Measurements from ENCODE around the gene PKP4.

PKP4 gene

DNA sequence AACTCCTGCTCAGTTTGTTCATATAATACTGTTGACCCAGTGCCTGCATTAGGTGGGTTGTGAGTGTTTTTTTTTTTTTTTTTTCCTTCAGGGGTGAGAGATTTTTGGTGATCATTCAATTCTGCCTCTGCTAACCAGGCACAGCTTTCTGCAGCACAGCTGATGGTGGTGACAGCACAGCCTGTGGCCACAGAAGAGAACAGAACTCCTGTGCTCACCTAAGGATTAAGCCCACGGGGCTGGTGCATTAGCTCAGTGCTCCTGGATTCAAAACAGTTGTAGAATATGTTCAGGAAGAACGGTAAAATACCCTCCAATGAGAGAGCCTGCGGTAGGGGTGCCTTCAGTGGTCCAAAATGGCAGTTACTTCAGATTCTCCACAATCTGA lies 42.0 kb downstream of the PKP4 start:
- no peak for DNase-seq

DNA sequence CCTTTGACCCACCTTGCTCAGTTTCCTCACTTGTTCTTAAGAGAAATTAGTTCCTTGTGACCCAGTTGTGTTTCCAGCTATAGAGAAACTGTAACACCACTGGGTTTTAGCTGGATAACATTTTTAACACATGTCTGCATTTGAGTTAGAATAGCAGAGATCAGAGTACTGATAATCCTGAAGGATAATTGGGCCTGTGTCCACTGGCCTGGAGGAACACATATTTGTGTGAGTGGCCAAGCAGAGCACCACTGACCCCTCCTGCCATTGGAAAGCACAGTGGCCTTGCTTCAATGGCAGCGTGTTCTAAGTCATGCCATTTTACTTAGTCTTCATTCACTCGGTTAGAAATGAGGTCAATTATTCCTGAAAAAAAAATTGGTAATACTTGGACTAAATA lies 42.6 kb downstream of the PKP4 start:
- DNase-seq, result no peak

DNA sequence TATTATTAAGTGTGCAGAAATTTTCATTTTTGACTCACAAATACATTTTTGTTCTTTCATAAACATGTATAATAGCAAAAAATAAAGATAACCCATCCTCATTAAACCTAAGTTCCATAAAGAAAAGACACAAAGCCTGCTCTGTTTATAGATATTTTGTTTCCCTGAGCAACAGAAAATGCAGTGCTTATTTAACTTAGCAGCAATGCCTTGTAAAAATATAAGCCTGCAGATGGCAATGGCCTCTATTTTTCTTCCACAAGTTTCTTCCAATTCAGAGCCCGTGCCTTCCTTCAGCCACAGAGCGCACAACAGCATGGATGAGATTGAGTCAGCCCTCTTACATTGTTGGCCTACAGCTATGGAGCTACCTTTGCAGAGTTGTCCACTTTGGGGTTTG lies 43.6 kb downstream of the PKP4 start:
- DNase-seq, result no peak

DNA sequence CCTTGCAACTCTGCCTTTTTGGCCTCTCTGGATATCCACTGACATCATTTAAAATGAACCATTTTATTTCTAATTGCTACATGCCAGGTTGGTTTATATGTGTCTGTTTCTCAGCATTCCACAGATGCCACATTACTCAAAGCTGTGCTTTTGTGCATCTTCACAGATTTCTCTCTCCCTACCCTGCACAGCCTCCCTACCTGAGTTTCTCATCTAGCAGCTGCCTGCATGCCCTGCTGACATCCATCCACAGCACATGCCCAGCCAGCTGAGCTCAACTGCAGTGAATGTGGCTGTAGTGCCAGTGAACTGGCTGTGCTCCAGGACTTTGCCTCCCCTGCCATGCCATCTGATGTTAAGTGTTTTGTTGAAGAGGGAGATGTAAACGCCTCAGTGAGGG lies 44.5 kb downstream of the PKP4 start:
- no peak for DNase-seq

DNA sequence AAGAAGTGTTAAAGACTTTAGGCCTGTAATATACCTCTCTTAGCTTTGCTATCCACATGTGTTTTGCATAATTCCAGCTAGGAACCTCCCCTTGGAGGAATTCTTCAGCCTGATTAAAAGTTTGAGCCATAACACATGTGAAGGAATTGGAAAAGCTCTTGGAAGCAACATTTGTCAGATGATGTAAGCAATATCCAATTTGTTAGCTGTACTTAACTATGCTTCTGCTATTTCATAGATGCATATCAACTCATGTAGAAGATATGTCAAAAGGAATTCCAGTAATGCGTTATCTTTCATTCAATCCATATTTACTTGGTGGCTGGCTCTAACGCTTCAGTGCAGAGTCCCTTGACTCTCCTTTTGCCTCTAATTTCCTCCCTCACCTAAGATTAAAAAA lies 46.2 kb downstream of the PKP4 start:
- DNase-seq, result no peak

DNA sequence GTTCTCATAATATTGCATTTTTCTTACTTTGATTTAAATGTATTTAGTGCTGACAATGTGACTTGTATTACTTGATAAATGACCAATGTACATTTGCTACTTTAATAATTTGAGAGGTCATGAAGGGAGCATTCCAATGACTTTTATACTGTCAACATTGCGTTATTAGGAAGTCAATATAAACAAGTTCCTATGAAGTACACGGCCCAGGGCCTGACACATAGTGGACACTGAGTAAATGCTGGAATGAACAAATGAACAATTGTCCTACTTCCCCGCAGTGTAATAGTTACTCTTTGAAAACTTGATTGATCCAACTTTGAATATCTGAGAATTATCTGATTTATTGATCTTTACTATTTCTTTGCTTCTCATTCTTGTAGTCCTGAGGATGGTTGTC lies 47.3 kb downstream of the PKP4 start:
- DNase-seq, result no peak

DNA sequence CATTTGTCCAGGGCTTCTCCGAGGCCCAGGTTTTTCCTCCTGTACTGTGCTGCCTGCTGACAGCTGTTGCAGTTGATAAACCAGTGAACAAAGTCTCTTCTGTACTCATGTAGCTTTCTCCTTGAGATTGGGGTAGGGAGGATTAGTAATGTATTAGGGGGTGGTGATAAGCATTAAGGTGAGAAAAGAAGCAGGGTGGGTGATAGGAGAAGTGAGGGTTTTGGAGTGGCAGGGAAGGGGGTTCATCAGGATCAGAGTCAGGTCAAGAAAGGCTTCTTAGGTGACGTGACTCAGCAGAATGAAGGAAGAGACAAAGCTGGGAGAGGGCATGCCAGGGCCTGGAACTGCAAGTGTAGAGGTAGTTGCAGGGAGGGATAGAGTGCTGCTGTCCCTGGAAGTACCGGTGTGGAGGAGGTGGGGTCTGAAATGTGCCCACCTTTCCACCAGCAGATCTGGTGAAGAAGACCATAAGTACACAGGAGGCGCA lies 48.7 kb downstream of the PKP4 start:
- no peak for DNase-seq

DNA sequence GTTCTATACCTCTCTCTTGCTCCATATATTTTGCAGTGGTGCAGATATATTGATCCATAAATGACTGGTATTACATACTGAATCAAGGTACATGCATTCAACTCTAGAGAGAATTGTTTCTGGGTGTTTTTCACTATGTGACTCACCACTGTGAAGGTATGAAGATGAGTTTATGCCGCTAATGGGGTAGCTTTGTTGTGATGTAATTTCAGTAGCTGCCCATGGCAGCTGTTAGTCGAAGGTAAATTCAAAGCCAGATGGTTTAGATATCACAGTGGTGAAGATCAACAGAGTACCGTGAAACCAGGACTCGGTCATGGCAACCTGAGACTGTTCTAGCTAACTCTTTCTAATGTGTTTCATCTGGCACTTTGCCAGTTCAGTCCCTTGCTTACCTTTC lies 50.4 kb downstream of the PKP4 start:
- DNase-seq, result no peak

DNA sequence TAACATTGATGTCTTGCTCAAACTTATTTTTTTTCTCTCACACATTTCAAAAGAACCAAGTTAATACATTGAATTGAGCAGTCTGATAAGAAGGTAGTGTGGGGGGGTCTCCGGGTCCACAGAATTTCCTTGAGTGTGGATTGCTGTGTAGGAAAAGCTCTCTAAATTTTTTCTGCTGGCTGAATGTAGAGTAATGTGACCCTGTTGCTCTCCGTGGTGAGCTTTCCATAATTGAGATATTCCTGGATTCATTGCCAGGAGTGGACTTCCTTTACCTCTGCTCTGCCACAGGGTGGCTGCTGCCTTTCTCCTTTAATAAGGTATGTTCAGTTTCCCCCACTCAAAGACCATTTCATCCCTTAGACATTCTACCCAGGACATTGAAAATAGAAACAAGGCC lies 50.9 kb downstream of the PKP4 start:
- no peak for DNase-seq

DNA sequence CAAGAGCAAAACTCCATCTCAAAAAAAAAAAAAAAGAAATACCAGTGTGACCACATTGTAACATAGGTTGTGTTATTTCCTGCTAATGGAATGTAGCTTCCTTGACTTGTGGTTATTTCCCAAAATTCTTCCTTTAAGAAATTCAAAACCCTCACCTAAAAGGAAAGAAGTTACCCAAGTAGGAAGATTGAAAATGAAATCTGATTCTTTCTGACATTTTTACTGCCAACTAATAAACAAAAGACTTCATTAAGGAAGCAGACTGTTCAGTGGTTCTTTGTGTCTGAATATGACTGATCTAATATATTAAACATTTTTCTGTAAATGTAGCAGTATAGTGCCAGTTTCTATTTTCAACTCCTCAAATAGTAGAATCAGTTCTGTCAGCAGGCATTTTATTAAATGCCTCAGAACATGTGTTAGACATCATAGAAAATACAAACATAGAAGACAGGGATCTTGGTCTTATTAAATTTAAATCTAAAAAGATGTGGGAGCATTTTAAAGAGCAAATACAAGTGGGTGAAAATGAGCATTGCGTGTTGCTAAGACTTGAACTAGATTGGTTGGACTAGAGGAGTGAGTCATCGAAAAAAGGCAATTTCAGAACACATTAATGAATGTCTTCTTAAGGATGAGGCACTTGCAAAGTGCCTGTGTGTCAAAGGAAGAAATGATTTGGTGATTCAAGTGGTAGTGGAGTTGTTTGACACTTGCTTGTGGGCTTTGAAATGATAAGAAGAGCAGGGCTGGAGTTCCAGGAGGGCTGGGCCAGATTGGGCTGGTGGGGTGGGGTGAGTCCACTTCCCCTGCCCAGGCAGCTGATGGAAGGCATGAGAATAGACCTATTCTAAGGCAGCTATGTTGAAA lies 53.4 kb downstream of the PKP4 start:
- no peak for DNase-seq

DNA sequence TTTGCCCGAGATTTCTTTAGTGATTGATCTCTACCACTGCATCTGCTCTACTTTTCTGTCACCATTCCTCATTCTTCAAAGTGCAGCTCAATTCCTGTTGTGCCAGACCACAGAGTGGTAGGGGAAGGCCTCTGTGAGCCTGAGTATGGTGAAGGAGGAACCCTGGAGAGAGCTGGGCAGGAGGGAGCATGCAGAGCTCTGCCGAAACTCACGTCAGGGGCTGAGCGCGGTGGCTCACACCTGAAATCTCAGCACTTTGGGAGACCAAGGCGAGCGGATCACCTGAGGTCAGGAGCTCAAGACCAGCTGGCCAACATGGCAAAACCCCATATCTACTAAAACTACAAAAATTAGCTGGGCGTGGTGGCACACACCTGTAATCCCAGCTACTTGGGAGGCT lies 54.1 kb downstream of the PKP4 start:
- no peak for DNase-seq

DNA sequence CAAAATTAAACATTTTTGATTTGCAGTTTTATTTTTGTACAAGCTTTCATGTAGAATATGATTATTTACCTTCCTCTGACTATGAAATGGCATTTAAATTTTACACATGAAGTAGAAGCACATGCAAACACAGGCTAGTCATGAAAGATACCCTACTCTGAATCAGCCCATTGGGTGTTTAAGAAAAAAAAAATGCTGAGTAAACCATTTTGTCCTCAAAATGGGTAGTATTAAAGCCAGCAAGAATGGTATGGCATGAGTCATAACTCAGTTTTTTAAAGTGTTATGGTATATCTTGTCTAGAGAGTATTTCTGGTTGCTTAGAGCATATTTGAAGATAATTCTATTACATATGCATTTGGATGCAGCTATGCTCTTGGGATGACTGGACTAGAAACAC lies 55.0 kb downstream of the PKP4 start:
- DNase-seq, result no peak

DNA sequence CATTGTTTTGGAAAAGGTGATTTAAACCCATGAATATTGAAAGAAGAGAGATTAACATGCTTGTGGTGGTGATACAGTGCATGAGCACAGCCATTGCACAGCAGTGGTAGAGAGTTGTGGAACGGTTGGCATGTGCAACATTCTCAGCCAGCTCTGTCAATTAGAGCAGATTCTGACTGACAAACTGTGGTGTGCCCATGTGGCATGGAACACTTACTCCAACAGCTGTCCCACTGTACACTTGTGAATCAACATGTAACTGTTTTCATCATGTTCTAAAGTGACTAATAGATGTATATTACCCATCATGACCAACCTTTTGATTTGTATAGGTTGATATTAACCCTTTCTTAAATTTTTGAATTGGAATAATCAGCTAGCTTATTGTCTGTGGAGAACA lies 55.6 kb downstream of the PKP4 start:
- no peak for DNase-seq

DNA sequence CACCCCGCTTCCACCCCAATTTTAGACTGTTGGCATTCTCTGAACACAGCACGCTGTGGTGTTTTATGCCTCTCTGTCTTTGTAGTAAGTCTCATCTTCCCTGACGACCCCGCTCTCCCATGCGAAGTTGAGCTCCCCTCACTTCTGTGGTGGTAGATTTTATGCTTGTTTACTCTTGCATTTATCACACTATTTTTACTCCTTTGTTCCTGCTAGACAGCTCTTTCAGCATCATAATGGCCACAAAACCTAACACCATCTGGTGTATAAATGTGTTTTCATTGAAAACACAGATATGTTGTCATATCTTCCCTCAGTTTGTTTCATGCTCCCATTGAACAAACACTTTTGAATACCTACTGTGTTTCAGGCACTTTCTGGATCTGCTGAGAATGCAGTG lies 57.1 kb downstream of the PKP4 start:
- DNase-seq, result no peak

DNA sequence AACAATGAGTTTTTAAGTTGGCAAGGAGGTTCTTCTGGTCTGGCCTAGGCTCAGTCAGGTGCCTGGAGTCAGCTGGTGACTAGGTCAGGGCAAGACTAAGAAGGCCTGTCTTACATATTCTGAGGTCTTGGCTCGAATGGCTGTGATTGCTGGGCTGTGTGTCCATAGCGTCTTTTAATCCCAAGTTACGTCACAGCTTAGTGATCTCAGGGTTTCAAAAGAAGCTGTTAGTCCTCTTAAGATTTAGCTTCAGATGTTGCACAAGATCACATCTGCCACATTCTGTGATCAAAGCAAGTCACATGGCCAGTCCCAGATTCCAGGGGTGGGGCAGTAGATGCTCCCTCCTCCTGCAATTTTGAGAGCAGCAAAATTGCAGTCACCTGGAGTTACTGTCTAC lies 61.3 kb downstream of the PKP4 start:
- no peak for DNase-seq

DNA sequence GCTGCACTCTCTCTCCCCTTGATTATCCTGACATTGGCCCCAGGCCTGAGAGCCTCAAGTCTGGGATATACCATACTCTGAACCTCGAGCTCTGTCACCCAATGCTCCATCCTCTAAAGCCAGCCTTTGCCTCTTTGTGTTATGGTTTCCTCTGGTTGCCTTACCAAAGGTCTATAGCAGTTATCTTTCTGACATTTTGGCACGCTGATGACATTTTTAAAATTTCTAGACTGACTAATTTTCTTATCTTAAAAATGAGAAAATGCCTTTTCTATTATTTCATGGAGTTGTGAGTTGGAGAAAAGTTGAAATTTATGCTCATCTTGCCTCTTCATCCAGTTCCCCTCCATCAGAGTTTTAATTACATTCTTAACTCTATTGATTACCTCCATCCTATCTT lies 62.7 kb downstream of the PKP4 start:
- no peak for DNase-seq

DNA sequence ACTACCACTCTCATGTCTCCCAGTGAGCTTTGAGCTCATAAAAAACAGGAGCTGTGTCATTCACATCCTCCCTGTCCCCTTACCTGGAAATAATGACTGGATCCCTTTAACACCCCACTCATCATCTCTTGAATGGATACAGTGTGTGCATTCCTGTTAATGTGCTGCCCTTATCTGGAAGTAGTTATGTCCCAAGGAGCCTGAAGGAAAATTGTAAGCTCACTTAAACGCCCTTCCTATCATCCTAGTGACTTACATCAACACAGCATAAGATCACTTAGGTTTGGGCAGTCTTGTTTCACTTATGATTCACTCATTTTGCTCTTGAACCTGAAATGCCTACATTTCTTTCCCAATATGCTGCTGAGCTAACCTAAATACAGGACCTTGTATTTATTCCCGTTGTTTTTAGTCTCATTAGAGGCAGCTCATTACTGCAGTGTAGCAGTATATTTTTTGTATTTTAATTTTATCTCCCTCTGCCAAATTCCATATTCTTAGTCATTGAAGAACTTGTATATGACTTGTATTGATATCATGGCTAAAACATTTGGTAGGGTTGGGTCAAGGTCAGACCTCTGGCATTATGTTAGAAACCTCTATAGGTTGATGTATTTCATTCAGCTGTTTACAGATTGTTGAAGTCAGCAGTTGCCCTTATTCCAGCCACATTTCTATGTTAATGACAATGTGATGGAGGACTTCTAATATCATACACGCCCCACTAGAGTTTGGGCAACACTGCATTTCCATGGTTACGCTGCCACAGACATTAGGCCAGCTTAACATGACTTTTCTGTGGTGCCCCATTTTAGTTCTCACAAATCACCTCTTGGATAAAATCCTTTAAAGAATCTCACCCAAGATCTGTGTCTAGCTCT lies 72.9 kb downstream of the PKP4 start:
- DNase-seq, result no peak

DNA sequence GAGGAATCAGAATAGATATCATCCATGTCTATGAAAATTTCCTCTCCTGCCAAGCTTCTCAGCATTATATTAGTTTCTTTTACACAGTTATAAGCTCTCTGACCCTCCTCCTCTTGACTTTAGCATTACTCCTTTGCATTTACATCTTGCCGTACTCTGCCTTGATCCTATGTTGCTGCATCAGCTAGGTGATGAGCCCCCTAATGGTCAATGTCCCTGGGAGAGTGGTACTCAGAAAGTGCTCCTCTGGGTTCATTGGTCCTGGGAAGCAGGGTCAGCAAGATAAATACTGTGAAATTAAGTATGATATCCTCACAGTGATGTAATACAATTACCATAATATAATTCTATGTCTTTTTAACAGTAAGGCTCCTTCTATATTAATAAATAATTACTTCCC lies 74.1 kb downstream of the PKP4 start:
- DNase-seq, result no peak

DNA sequence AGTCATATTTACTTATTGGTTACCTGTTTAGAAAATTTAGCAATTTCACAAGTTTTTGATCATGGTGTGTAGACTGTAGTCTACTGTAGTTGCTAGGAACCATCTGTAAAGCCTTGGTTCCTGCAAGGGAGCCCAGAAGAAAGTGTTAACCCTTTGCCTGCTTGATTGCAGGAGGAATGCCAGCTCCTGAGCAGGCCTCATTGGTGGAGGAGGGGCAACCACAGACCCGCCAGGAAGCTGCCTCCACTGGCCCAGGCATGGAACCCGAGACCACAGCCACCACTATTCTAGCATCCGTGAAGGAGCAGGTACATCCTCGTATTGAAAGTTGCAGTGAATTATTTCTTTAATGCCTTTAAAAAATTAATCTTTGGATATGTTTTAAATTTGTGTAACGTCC lies 76.3 kb downstream of the PKP4 start:
- no peak for DNase-seq

DNA sequence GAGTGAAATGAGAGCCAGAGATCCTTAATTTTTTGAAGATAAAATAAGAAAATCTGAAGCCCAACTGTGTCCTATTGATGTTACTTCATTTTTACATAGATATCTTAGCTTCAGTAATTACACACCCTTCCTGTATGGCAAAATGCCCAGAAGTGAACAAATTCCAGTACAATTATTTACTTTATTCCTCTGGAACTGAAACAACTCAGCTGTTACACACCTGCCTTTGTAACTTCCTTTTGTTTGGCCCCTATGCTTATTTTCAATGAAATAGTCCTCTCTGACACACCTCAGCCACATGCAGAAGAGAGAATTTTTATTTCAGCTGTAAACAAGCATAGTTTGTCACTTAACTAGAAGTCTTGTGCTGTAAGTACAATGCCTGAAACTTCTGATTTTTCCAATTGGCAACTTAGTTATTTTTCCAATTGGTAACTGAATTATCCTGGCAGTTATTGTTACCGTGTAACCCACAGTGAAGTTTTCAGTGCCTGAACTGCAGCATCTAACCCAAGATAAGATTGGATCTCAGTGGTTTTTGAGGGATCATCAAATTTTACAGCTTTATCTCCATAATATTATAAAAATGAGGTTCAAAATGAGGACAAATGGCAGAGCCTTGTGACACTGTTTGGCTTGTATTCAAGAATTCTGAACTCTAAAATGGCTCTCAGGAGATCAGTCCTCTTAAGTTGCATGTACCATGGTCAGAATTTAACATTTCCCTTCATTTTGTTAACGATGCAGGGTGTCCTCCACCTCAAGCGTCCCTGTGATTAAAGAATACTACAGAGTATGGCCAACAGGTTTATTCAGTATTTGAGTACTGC lies 82.6 kb downstream of the PKP4 start:
- DNase-seq, result no peak

DNA sequence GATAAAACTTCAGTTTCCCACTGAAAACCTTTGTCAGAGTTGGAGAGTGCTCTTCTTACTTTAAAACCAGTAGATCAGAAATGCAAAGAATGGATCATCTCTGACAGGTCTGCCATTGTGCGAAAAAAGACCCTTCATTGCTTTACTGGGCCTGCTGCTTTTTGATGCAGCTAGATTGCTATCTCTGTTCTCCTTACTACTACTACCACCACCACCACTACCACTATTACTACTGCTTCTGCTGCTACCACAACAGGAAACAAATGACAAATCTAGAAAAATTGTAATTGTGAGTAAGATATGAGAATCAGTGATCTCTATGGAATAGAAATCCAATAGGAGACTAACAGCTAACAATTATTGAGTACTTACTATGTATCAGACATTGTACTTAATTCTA lies 85.8 kb downstream of the PKP4 start:
- DNase-seq, result no peak

DNA sequence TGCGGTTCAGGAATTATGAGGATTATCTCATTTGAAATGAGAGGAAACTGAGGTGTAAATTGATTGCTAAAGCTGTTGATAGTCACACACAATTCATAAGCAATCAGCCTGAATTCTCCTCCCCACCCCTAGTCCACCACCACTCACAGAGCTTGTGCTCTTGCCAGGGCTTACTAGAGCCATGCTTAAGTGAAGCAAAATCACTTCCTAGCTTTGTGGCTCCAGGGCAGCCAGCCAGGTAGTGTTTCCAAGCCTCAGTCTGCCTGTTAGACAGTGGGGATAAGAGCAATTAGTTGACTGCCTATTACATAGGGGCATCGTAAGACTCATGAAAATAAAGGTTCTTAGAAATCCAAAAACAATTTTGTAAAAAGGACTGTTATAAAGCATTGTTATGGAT lies 87.2 kb downstream of the PKP4 start:
- DNase-seq, result no peak

DNA sequence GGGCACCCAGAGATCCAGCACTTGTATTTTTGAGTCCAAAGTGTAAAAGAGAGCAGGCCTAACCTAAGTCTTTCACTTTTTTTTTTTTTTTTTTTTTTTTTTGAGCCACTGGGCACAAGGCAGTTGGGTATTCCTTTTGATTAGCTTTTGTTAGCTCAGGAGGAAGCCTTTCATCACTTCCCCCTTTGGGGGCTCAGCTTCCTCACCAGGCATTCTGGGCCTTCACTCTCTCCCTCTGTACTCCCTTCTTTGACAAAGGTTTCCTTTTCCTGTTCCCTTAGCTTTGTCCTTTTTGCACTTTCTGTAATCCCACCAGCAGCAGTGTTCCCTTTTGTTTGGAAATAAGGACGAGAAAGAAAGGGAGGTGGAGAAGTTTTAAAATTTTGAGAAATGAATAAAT lies 88.2 kb downstream of the PKP4 start:
- DNase-seq, result no peak

Measured in CD4-positive, alpha-beta T cell treated with Interleukin-4 for 4 hours (primary cell).